Fibroblast of lung (primary cell): ENCODE data around the gene VPS41. TPM values are rescaled to one million over a fixed set of nuclear protein-coding genes. Genes with fewer than 3 reads are reported as not detected.

Experiments
- DNase-seq, 2 donors: peaks; one replicate each; pipeline versions ENCODE4 v3.0.0 to v3.0.0-alpha.2; 2010; ENCODE audit warnings: low read depth in 2 of 2
- H2AFZ ChIP-seq: 2 replicates; pipeline ENCODE4 v1.5.1; 2012; ENCODE audit warnings: low read length, control low read depth, inconsistent platforms
- H3K27ac ChIP-seq: 2 replicates; pipeline ENCODE4 v1.5.1; 2011; ENCODE audit warnings: low read length, control low read depth; ENCODE audit not compliant: insufficient read depth
- H3K27me3 ChIP-seq: 2 replicates; pipeline ENCODE4 v1.5.1; 2011; ENCODE audit warnings: mild to moderate bottlenecking, low read length; ENCODE audit not compliant: control insufficient read depth, insufficient read depth
- H3K36me3 ChIP-seq: 2 replicates; pipeline ENCODE4 v1.5.1; 2011; ENCODE audit warnings: low read length; ENCODE audit not compliant: control insufficient read depth, insufficient read depth
- H3K4me1 ChIP-seq: 2 replicates; pipeline ENCODE4 v1.5.1; 2011; ENCODE audit warnings: low read length; ENCODE audit not compliant: control insufficient read depth, insufficient read depth; ENCODE audit errors: extremely low read depth
- H3K4me2 ChIP-seq: 2 replicates; pipeline ENCODE4 v1.5.1; 2011; ENCODE audit warnings: low read length, control low read depth; ENCODE audit not compliant: insufficient read depth; ENCODE audit errors: extremely low read depth
- H3K4me3 ChIP-seq, 4 experiments: fragments of 200-600 bp in 1 of 4; sonication (generic) in 1 of 4; replicated peaks in 1 of 4; 2 replicates each; pipeline ENCODE4 v1.5.1; 2011 to 2016; ENCODE audit warnings: low read length in 4 of 4, low read depth in 3 of 4, mild to moderate bottlenecking in 3 of 4, control low read depth in 2 of 4, inconsistent platforms in 1 of 4, mixed read lengths in 1 of 4; ENCODE audit not compliant: insufficient read depth in 1 of 4; ENCODE audit errors: control extremely low read depth in 1 of 4
- H3K79me2 ChIP-seq: 2 replicates; pipeline ENCODE4 v1.5.1; 2012; ENCODE audit warnings: mild to moderate bottlenecking, low read length, inconsistent platforms; ENCODE audit not compliant: control insufficient read depth, insufficient read depth
- H3K9ac ChIP-seq: 2 replicates; pipeline ENCODE4 v1.5.1; 2011; ENCODE audit warnings: mild to moderate bottlenecking, low read length, control low read depth; ENCODE audit not compliant: insufficient read depth
- H3K9me3 ChIP-seq: 2 replicates; pipeline ENCODE4 v1.5.1; 2012; ENCODE audit warnings: low read depth, low read length; ENCODE audit not compliant: control insufficient read depth, insufficient read depth
- H4K20me1 ChIP-seq: 2 replicates; pipeline ENCODE4 v1.5.1; 2011; ENCODE audit warnings: low read length; ENCODE audit not compliant: control insufficient read depth, insufficient read depth; ENCODE audit errors: extremely low read depth
- CTCF ChIP-seq, 2 donors: IDR thresholded peaks in 1 of 2; conservative IDR thresholded peaks in 1 of 2; 1 replicate in 1 of 2; 2 replicates in 1 of 2; pipeline ENCODE4 v1.5.1; 2011 to 2012; ENCODE audit warnings: low read length in 2 of 2, control low read depth in 1 of 2, inconsistent platforms in 1 of 2, low read depth in 1 of 2, mild to moderate bottlenecking in 1 of 2
- EZH2 ChIP-seq: IDR thresholded peaks from 2 replicates; pipeline ENCODE4 v1.5.1; 2012; ENCODE audit warnings: low read length, control low read depth, mild to moderate bottlenecking; ENCODE audit errors: missing control alignments
- polyA plus RNA-seq, 2 donors: library from polyadenylated mRNA; depleted of rRNA in 1 of 2; stranded (reverse) in 1 of 2; unstranded in 1 of 2; fragments of >200 nt; gene quantifications; 2 replicates each; pipeline ENCODE4 v1.2.1, GENCODE V29; 2011 to 2012; ENCODE audit warnings: missing spikeins in 1 of 2
- total RNA-seq: library from RNA; depleted of rRNA; stranded (reverse); fragments of >200 nt; gene quantifications from 2 replicates; pipeline ENCODE4 v1.2.1, GENCODE V29; 2014

VPS41 gene
- total and polyA plus RNA-seq, 2 donors (not counting 1 experiment from before 2014, with no cell fraction given) = 55.5 to 66.7 TPM

GRCh38 chr7:38704041-38704547 is 204.9 kb downstream of the VPS41 start:
- Histone ChIP-seq H3K4me1 (no peaks in the 10 kb centered on the region), H4K20me1 (no peaks in the 10 kb centered on the region), H3K36me3 (no peaks in the 10 kb centered on the region), H2AFZ (no peak overlapping the region), H3K4me2 (no peak overlapping the region), H3K4me3 (no peak overlapping the region), H3K9me3 (no peaks in the 10 kb centered on the region), H3K27ac (no peak overlapping the region), H3K27me3 (no peaks in the 10 kb centered on the region), H3K9ac (no peak overlapping the region), H3K79me2 (no peaks in the 10 kb centered on the region)
- no peak for DNase-seq
- TF ChIP-seq EZH2 (no peak), CTCF (conservative IDR thresholded peaks at IDR 0.05 in 1 of 2, IDR thresholded peaks at IDR 0.05 in 1 of 2; ENCODE audit: low read depth in 1 of 2, low read length in 2 of 2) (no peak)

GRCh38 chr7:38703093-38703492 is 205.9 kb downstream of the VPS41 start:
- Histone ChIP-seq H2AFZ (no peak overlapping the region), H3K4me3 (no peak overlapping the region), H3K27ac (no peak overlapping the region), H4K20me1 (no peaks in the 10 kb centered on the region), H3K79me2 (no peaks in the 10 kb centered on the region), H3K36me3 (no peaks in the 10 kb centered on the region), H3K27me3 (no peaks in the 10 kb centered on the region), H3K4me2 (no peak overlapping the region), H3K9ac (no peak overlapping the region), H3K4me1 (no peaks in the 10 kb centered on the region), H3K9me3 (no peaks in the 10 kb centered on the region)
- no peak for DNase-seq
- TF ChIP-seq CTCF (conservative IDR thresholded peaks at IDR 0.05 in 1 of 2, IDR thresholded peaks at IDR 0.05 in 1 of 2; ENCODE audit: low read depth in 1 of 2, low read length in 2 of 2) (no peak), EZH2 (no peak)

GRCh38 chr7:38702002-38702535 is 206.9 kb downstream of the VPS41 start:
- Histone ChIP-seq H3K79me2 (no peaks in the 10 kb centered on the region), H3K9ac (no peak overlapping the region), H3K9me3 (no peaks in the 10 kb centered on the region), H3K4me3 (no peak overlapping the region), H3K27ac (no peak overlapping the region), H2AFZ (no peak overlapping the region), H3K36me3 (no peaks in the 10 kb centered on the region), H3K4me1 (no peaks in the 10 kb centered on the region), H3K27me3 (no peaks in the 10 kb centered on the region), H4K20me1 (no peaks in the 10 kb centered on the region), H3K4me2 (no peak overlapping the region)
- DNase-seq = no peak
- TF ChIP-seq CTCF (conservative IDR thresholded peaks at IDR 0.05 in 1 of 2, IDR thresholded peaks at IDR 0.05 in 1 of 2; ENCODE audit: low read depth in 1 of 2, low read length in 2 of 2) (no peak), EZH2 (no peak)
